ENCODE results near the gene FAHD1. TPM values are rescaled to one million over a fixed set of nuclear protein-coding genes. Genes with fewer than 3 reads are reported as not detected.

FAHD1 gene
- total and polyA plus RNA-seq, 9 of the 15 experiments (the other 6 are each of a cell fraction or from before 2014, with no cell fraction given): 2.2 to 20.9 (median 10.7) TPM

- Histone ChIP-seq H3K9ac (ENCODE audit: insufficient read depth in 1 of 2, low read depth in 2 of 2, low read length in 2 of 2) (no peak overlapping the region), H3K9me1 (ENCODE audit: control insufficient read depth, insufficient read depth, low read length) (no peaks in the 10 kb centered on the region), H3K4me1 (replicated peaks in 1 of 2; ENCODE audit: control insufficient read depth in 2 of 2, insufficient read depth in 2 of 2, low read length in 2 of 2) (peaks cover 0 to 52% of the 10 kb centered on the region in 2 experiments; a peak in 3 of 5 replicates), H3K4me2 (ENCODE audit: insufficient read depth, low read length) (no peak overlapping the region), H3K27ac (ENCODE audit: extremely low read depth, low read depth, low read length) (no peak overlapping the region), H3K9me3 (replicated peaks; ENCODE audit: control insufficient read depth, insufficient read depth, low read depth, low read length) (no peaks in the 10 kb centered on the region), H3K27me3 (ENCODE audit: control insufficient read depth in 2 of 2, insufficient read depth in 2 of 2, low read length in 2 of 2) (no peaks in the 10 kb centered on the region), H3K79me2 (ENCODE audit: control insufficient read depth, insufficient read depth, low read length) (no peaks in the 10 kb centered on the region), H3K4me3 (no peak overlapping the region), H4K20me1 (replicated peaks; ENCODE audit: control insufficient read depth, insufficient read depth, low read length) (no peaks in the 10 kb centered on the region), H3K36me3 (ENCODE audit: control insufficient read depth, insufficient read depth, low read length) (peaks cover 3% of the 10 kb centered on the region; the same call in 1 of the 3 replicates), H2AFZ (ENCODE audit: low read depth, low read length) (no peak overlapping the region)
- no peak for FAIRE-seq
- CTCF ChIA-PET (ENCODE audit: low intra/inter-chr PET ratio): no interaction called here
- in situ Hi-C loops (cut with MboI): no loop called here
- no TSS peak for BruUV-seq (replicated peaks)
- intact Hi-C loops (cut with micrococcal nuclease): no loop called here
- TF ChIP-seq MED1 (CRISPR knock-in tag; IDR thresholded peaks at IDR 0.05; ENCODE audit: borderline replicate concordance): no peak
- TF ChIP-seq ATF7 (IDR thresholded peaks at IDR 0.05): no peak
- no peak for TF ChIP-seq SP1 (CRISPR knock-in tag; IDR thresholded peaks at IDR 0.05)
- TF ChIP-seq CTBP1 (IDR thresholded peaks at IDR 0.05; ENCODE audit: borderline replicate concordance): no peak
- TF ChIP-seq BRD9 (IDR thresholded peaks at IDR 0.05; ENCODE audit: low read depth, partially characterized antibody): no peak
- no peak for TF ChIP-seq ETS2 (tag; IDR thresholded peaks at IDR 0.05; ENCODE audit: borderline replicate concordance, poor library complexity, severe bottlenecking)
- TF ChIP-seq MCM2 (IDR thresholded peaks at IDR 0.05; ENCODE audit: low read depth): no peak
- no peak for TF ChIP-seq ZBED1 (IDR thresholded peaks at IDR 0.05)
- TF ChIP-seq NFYB (IDR thresholded peaks at IDR 0.05; ENCODE audit: extremely low read depth, insufficient read length): no peak
- TF ChIP-seq BRF2 (IDR thresholded peaks at IDR 0.05; ENCODE audit: borderline replicate concordance, insufficient read depth, insufficient read length): no peak
- TF ChIP-seq CHD4 (IDR thresholded peaks at IDR 0.05; ENCODE audit: insufficient read depth, insufficient replicate concordance, low read depth, low read length, poor library complexity, severe bottlenecking): no peak
- no peak for TF ChIP-seq NR2C2 (CRISPR knock-in tag; IDR thresholded peaks at IDR 0.05)
- no peak for TF ChIP-seq NR2C2 (tag; IDR thresholded peaks at IDR 0.05)
- TF ChIP-seq NCOA2 (IDR thresholded peaks at IDR 0.05; ENCODE audit: partially characterized antibody in 2 of 2): no peak
- TF ChIP-seq PHB (CRISPR knock-in tag; IDR thresholded peaks at IDR 0.05): no peak
- TF ChIP-seq NFXL1 (CRISPR knock-in tag; IDR thresholded peaks at IDR 0.05): no peak
- TF ChIP-seq TGIF2 (CRISPR knock-in tag; IDR thresholded peaks at IDR 0.05): no peak
- no peak for TF ChIP-seq BCL6 (CRISPR knock-in tag; IDR thresholded peaks at IDR 0.05)
- TF ChIP-seq ZNF143 (CRISPR knock-in tag; IDR thresholded peaks at IDR 0.05): no peak
- TF ChIP-seq E2F4 (CRISPR knock-in tag; IDR thresholded peaks at IDR 0.05; ENCODE audit: low read depth): no peak
- POLR2A ChIA-PET: interaction anchor here (0.6 kb wide), 1 partner anchor 538 kb away, joined by 3 read pairs; no protein-coding TSS in a partner anchor
- no peak for DNase-seq (ENCODE audit: extremely low read depth in 1 of 4, low spot score in 3 of 4)
- 83% methylated on average over 8 of the region's 9 CpGs for WGBS (ENCODE audit: insufficient coverage, low coverage, missing lambda C conversion rate)
- ATAC-seq: no peak
These were observed 9.8 kb upstream of the FAHD1 start for GRCh38 chr16:1817276-1817589.

Data from K562 (cell line).